H9 (cell line): Measurements from ENCODE around the gene GAS6. TPM values are rescaled to one million over a fixed set of nuclear protein-coding genes. Genes with fewer than 3 reads are reported as not detected.

Experiments
- DNase-seq: peaks from one replicate; pipeline ENCODE4 v3.0.0-alpha.2; 2017
- H2AFZ ChIP-seq: one replicate; pipeline ENCODE4 v1.6.1; 2013; ENCODE audit warnings: mild to moderate bottlenecking, low read length, control low read depth, moderate library complexity
- H2AK5ac ChIP-seq: 2 replicates; pipeline ENCODE4 v1.6.1; 2013; ENCODE audit warnings: low read length, control low read depth, mixed read lengths; ENCODE audit not compliant: insufficient read length
- H2BK120ac ChIP-seq: one replicate; pipeline ENCODE4 v1.6.1; 2013; ENCODE audit warnings: low read depth, mild to moderate bottlenecking, low read length, control low read depth, inconsistent platforms; ENCODE audit not compliant: poor library complexity, severe bottlenecking
- H2BK12ac ChIP-seq: 2 replicates; pipeline ENCODE4 v1.6.1; 2013; ENCODE audit warnings: low read length, control low read depth, mixed read lengths, low read depth; ENCODE audit not compliant: insufficient read length
- H2BK15ac ChIP-seq: 2 replicates; pipeline ENCODE4 v1.6.1; 2013; ENCODE audit warnings: low read depth, low read length, control low read depth
- H2BK20ac ChIP-seq: one replicate; pipeline ENCODE4 v1.6.1; 2013; ENCODE audit warnings: low read depth, mild to moderate bottlenecking, low read length, control low read depth, inconsistent platforms; ENCODE audit not compliant: poor library complexity, severe bottlenecking
- H2BK5ac ChIP-seq: 2 replicates; pipeline ENCODE4 v1.6.1; 2013; ENCODE audit warnings: low read length, control low read depth, mixed read lengths; ENCODE audit not compliant: insufficient read length
- H3K14ac ChIP-seq: 2 replicates; pipeline ENCODE4 v1.6.1; 2013; ENCODE audit warnings: low read length, control low read depth; ENCODE audit not compliant: insufficient read depth
- H3K18ac ChIP-seq: 2 replicates; pipeline ENCODE4 v1.6.1; 2013; ENCODE audit warnings: low read depth, mild to moderate bottlenecking, mixed read lengths, low read length, control low read depth; ENCODE audit not compliant: insufficient read length
- H3K23ac ChIP-seq: 2 replicates; pipeline ENCODE4 v1.6.1; 2013; ENCODE audit warnings: low read length, control low read depth, mixed read lengths, low read depth; ENCODE audit not compliant: insufficient read length
- H3K23me2 ChIP-seq: 2 replicates; pipeline ENCODE4 v1.6.1; 2013; ENCODE audit warnings: low read depth, mild to moderate bottlenecking, mixed read lengths, low read length, control low read depth; ENCODE audit not compliant: insufficient read length, poor library complexity, severe bottlenecking
- H3K27ac ChIP-seq: 2 replicates; pipeline ENCODE4 v1.5.1; 2013; ENCODE audit warnings: low read length, control low read depth, mixed read lengths, low read depth; ENCODE audit not compliant: insufficient read length
- H3K27me3 ChIP-seq: 2 replicates; pipeline ENCODE4 v1.6.1; 2013; ENCODE audit warnings: low read length, control low read depth, inconsistent platforms; ENCODE audit not compliant: insufficient read depth
- H3K4ac ChIP-seq: 2 replicates; pipeline ENCODE4 v1.6.1; 2013; ENCODE audit warnings: low read depth, mild to moderate bottlenecking, control low read depth, inconsistent platforms, low read length, moderate library complexity
- H3K4me1 ChIP-seq: 2 replicates; pipeline ENCODE4 v1.6.1; 2013; ENCODE audit warnings: low read length, control low read depth, inconsistent platforms; ENCODE audit not compliant: insufficient read depth
- H3K4me2 ChIP-seq: 2 replicates; pipeline ENCODE4 v1.6.1; 2013; ENCODE audit warnings: low read length, control low read depth, mixed read lengths; ENCODE audit not compliant: insufficient read length, insufficient read depth
- H3K56ac ChIP-seq: 2 replicates; pipeline ENCODE4 v1.6.1; 2013; ENCODE audit warnings: low read depth, mild to moderate bottlenecking, mixed read lengths, low read length, control low read depth; ENCODE audit not compliant: insufficient read length
- H3K79me1 ChIP-seq: 2 replicates; pipeline ENCODE4 v1.6.1; 2013; ENCODE audit warnings: low read depth, mild to moderate bottlenecking, moderate library complexity, low read length, control low read depth, inconsistent platforms; ENCODE audit not compliant: insufficient read depth, poor library complexity, severe bottlenecking
- H3K79me2 ChIP-seq: 2 replicates; pipeline ENCODE4 v1.6.1; 2013; ENCODE audit warnings: low read length, control low read depth, inconsistent platforms; ENCODE audit not compliant: insufficient read depth
- H3K9ac ChIP-seq: 2 replicates; pipeline ENCODE4 v1.6.1; 2013; ENCODE audit warnings: low read length, control low read depth, mixed read lengths; ENCODE audit not compliant: insufficient read length; ENCODE audit errors: extremely low read depth
- H3K9me3 ChIP-seq: one replicate; pipeline ENCODE4 v1.6.1; 2013; ENCODE audit warnings: low read depth, low read length, inconsistent platforms; ENCODE audit not compliant: control insufficient read depth
- H3T11ph ChIP-seq: one replicate; pipeline ENCODE4 v1.6.1; 2013; ENCODE audit warnings: mild to moderate bottlenecking, low read length, control low read depth, inconsistent platforms
- H4K20me1 ChIP-seq: one replicate; pipeline ENCODE4 v1.6.1; 2013; ENCODE audit not compliant: control insufficient read depth, insufficient read length, insufficient read depth
- H4K5ac ChIP-seq: 2 replicates; pipeline ENCODE4 v1.6.1; 2013; ENCODE audit warnings: low read depth, mild to moderate bottlenecking, mixed read lengths, low read length, control low read depth; ENCODE audit not compliant: insufficient read length
- H4K8ac ChIP-seq: replicated peaks from 2 replicates; pipeline ENCODE4 v1.6.1; 2013; ENCODE audit warnings: low read length, control low read depth, mixed read lengths, low read depth; ENCODE audit not compliant: insufficient read length
- H4K91ac ChIP-seq: 2 replicates; pipeline ENCODE4 v1.6.1; 2013; ENCODE audit warnings: low read depth, mild to moderate bottlenecking, moderate library complexity, mixed read lengths, low read length, control low read depth; ENCODE audit not compliant: insufficient read length
- H3K27ac Mint-ChIP-seq, 3 experiments: 2 replicates in 2 of 3; 3 replicates in 1 of 3; pipeline ENCODE4 v1.8.0; 2020 to 2021; ENCODE audit warnings: mixed read lengths in 3 of 3, mild to moderate bottlenecking in 1 of 3, moderate library complexity in 1 of 3
- H3K27me3 Mint-ChIP-seq: 2 replicates; pipeline ENCODE4 v1.8.0; 2021; ENCODE audit warnings: low read depth, mild to moderate bottlenecking, moderate library complexity, mixed read lengths
- H3K36me3 Mint-ChIP-seq, 3 experiments: 2 replicates in 2 of 3; 3 replicates in 1 of 3; pipeline ENCODE4 v1.8.0; 2020 to 2021; ENCODE audit warnings: low read depth in 3 of 3, mixed read lengths in 3 of 3; ENCODE audit not compliant: insufficient read depth in 1 of 3
- H3K4me1 Mint-ChIP-seq, 2 experiments: 2 replicates each; pipeline ENCODE4 v1.8.0; 2020; ENCODE audit warnings: mixed read lengths in 2 of 2
- H3K4me3 Mint-ChIP-seq, 2 experiments: 2 replicates in 1 of 2; 3 replicates in 1 of 2; pipeline ENCODE4 v1.8.0; 2020 to 2021; ENCODE audit warnings: mild to moderate bottlenecking in 2 of 2, mixed read lengths in 2 of 2, moderate library complexity in 1 of 2
- H3K9me3 Mint-ChIP-seq, 2 experiments: 2 replicates in 1 of 2; 3 replicates in 1 of 2; pipeline ENCODE4 v1.8.0; 2020; ENCODE audit warnings: mild to moderate bottlenecking in 2 of 2, mixed read lengths in 2 of 2, moderate library complexity in 1 of 2
- WGBS: extraction: QIAGEN DNeasy Blood & Tissue Kit; methylation state at CpG from one replicate; pipeline ENCODE4 v1.1.7; 2013; ENCODE audit warnings: missing lambda C conversion rate, low lambda C conversion rate, mixed read lengths; ENCODE audit not compliant: insufficient read length; ENCODE audit errors: extremely low coverage; 5-methylcytosine and 5-hydroxymethylcytosine counted together
- total RNA-seq: library from RNA; stranded (reverse); gene quantifications from 2 replicates; pipeline ENCODE4 v1.2.1, GENCODE V29; 2021
- TF ChIP-seq, protein P1 (sequence below): fragments of 200-600 bp; sonication (generic); conservative IDR thresholded peaks from 3 replicates; pipeline ENCODE4 v1.8.0; 2021; ENCODE audit warnings: antibody characterized with exemption, mild to moderate bottlenecking

GAS6 gene
- total RNA-seq, 1 experiment from 2014 or later = 20.5 TPM

DNA sequence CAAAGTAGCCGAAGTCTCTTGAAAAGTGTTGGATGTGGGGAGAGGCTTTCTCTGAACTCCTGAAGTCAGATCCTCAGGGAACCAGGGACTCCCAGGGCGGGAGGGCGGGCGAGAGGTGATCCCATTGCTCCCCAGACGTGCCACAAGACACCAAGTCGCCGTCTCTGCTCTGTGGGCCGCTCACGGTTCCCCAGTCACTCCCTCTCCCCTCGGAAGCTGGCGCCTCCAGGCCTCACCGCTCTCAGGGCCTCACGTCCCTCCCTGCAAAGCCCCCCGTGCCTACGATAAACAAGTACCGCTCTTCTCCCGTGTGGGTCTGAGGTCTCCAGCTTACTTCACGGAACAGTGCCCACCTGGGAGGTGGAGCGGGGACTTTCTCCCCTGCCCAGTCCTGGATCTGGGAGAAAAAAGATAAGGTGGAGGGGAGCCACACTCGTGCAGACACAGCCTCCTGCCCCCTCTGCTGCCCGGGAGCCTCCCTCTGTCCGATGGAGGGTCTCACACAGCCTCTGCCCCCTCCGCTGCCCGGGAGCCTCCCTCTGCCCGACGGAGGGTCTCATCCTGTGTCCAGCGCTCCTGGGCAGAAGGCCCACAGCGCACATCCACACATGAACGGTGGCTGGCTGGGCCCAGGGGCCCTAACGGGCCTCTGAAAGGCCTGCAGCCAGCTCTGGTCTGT lies 50.7 kb downstream of the GAS6 start:
- H2BK15ac ChIP-seq = no peak overlapping the region
- H2BK12ac ChIP-seq = no peak overlapping the region
- DNase-seq = no peak
- H3K56ac ChIP-seq = no peak overlapping the region
- H4K8ac ChIP-seq = no peak overlapping the region
- H3K27me3 ChIP-seq = no peaks in the 10 kb centered on the region
- H2BK20ac ChIP-seq = no peak overlapping the region
- H3K4me1 ChIP-seq = no peaks in the 10 kb centered on the region
- Mint-ChIP-seq H3K4me1 (peaks cover 3 to 8% of the 10 kb centered on the region in 2 experiments; a peak in 3 of 4 replicates), H3K4me3 (no peak overlapping the region), H3K9me3 (peaks cover 14 to 15% of the 10 kb centered on the region in 2 experiments), H3K27ac (no peak overlapping the region), H3K36me3 (peaks cover 2 to 7% (median 6%) of the 10 kb centered on the region in 3 experiments; a peak in 6 of 7 replicates), H3K27me3 (no peaks in the 10 kb centered on the region)
- WGBS = no CpG with 5 or more reads among the region's 30 CpGs
- no peak overlapping the region for H2AK5ac ChIP-seq
- H3K79me1 ChIP-seq = no peaks in the 10 kb centered on the region
- no peak overlapping the region for H3K18ac ChIP-seq
- no peak overlapping the region for H2BK5ac ChIP-seq
- H4K5ac ChIP-seq = no peak overlapping the region
- H4K20me1 ChIP-seq = no peaks in the 10 kb centered on the region
- no peak overlapping the region for H3K14ac ChIP-seq
- TF ChIP-seq, protein P1, sequence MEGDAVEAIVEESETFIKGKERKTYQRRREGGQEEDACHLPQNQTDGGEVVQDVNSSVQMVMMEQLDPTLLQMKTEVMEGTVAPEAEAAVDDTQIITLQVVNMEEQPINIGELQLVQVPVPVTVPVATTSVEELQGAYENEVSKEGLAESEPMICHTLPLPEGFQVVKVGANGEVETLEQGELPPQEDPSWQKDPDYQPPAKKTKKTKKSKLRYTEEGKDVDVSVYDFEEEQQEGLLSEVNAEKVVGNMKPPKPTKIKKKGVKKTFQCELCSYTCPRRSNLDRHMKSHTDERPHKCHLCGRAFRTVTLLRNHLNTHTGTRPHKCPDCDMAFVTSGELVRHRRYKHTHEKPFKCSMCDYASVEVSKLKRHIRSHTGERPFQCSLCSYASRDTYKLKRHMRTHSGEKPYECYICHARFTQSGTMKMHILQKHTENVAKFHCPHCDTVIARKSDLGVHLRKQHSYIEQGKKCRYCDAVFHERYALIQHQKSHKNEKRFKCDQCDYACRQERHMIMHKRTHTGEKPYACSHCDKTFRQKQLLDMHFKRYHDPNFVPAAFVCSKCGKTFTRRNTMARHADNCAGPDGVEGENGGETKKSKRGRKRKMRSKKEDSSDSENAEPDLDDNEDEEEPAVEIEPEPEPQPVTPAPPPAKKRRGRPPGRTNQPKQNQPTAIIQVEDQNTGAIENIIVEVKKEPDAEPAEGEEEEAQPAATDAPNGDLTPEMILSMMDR = no peak
- H3K23me2 ChIP-seq = no peaks in the 10 kb centered on the region
- no peak overlapping the region for H3K9ac ChIP-seq
- H3K79me2 ChIP-seq = no peaks in the 10 kb centered on the region
- H4K91ac ChIP-seq = no peak overlapping the region
- H2BK120ac ChIP-seq = no peak overlapping the region
- no peak overlapping the region for H2AFZ ChIP-seq
- no peak overlapping the region for H3K23ac ChIP-seq
- H3K4me2 ChIP-seq = no peak overlapping the region
- no peak overlapping the region for H3T11ph ChIP-seq
- H3K4ac ChIP-seq = no peak overlapping the region
- no peaks in the 10 kb centered on the region for H3K9me3 ChIP-seq
- no peak overlapping the region for H3K27ac ChIP-seq
